K562 (cell line): ENCODE results near the gene EIF1B. TPM values are rescaled to one million over a fixed set of nuclear protein-coding genes. Genes with fewer than 3 reads are reported as not detected.

ENCODE experiments used
- ATF1 ChIP-seq, 2 experiments: fragments of 450-650 bp in 1 of 2; IDR thresholded peaks; 2 replicates each; pipeline ENCODE4 v1.6.1; 2016; ENCODE audit warnings: missing compliant biosample characterization in 1 of 2, missing genetic modification characterization in 1 of 2
- EGR1 ChIP-seq: fragments of 450-650 bp; conservative IDR thresholded peaks from 2 replicates; pipeline ENCODE4 v1.6.1; 2017; ENCODE audit warnings: mild to moderate bottlenecking
- GATA2 ChIP-seq: sonication (generic); formaldehyde crosslinking; IDR thresholded peaks from 2 replicates; pipeline ENCODE4 v1.4.0; 2020; ENCODE audit warnings: mild to moderate bottlenecking, missing genetic modification reagents
- HDAC3 ChIP-seq: fragments of 450-650 bp; IDR thresholded peaks from 2 replicates; pipeline ENCODE4 v1.6.1; 2018; ENCODE audit warnings: borderline replicate concordance, mild to moderate bottlenecking, moderate library complexity; ENCODE audit not compliant: partially characterized antibody
- JUND ChIP-seq, 2 experiments: IDR thresholded peaks; 2 replicates in 1 of 2; 3 replicates in 1 of 2; pipeline ENCODE4 v1.6.1; 2011; ENCODE audit warnings: borderline replicate concordance in 2 of 2, low read depth in 2 of 2, low read length in 2 of 2, improper control_type of control experiment in 1 of 2, missing biosample characterization in 1 of 2, missing genetic modification characterization in 1 of 2, missing genetic modification reagents in 1 of 2
- KDM1A ChIP-seq, 2 experiments: fragments of 450-650 bp; IDR thresholded peaks; 2 replicates each; pipeline ENCODE4 v1.6.1; 2016; ENCODE audit warnings: mild to moderate bottlenecking in 2 of 2
- LARP7 ChIP-seq: fragments of 450-650 bp; IDR thresholded peaks from 2 replicates; pipeline ENCODE4 v1.6.1; 2016
- MAX ChIP-seq: sonication (generic); formaldehyde crosslinking; IDR thresholded peaks from 2 replicates; pipeline ENCODE4 v1.9.0; 2022; ENCODE audit warnings: mild to moderate bottlenecking, missing genetic modification reagents
- MBD1 ChIP-seq: fragments of 250-450 bp; sonication (Bioruptor Pico); IDR thresholded peaks from 2 replicates; pipeline ENCODE4 v1.8.0; 2022; ENCODE audit warnings: inconsistent platforms
- RFX5 ChIP-seq: IDR thresholded peaks from 2 replicates; pipeline ENCODE4 v1.6.1; 2011; ENCODE audit warnings: low read depth, mild to moderate bottlenecking, improper control_type of control experiment, low read length
- SMC3 ChIP-seq: conservative IDR thresholded peaks from 2 replicates; pipeline ENCODE4 v1.6.1; 2011; ENCODE audit warnings: low read depth, low read length, improper control_type of control experiment; ENCODE audit not compliant: insufficient read depth
- SNAPC5 ChIP-seq: fragments of 250-450 bp; sonication (Bioruptor Pico); IDR thresholded peaks from 2 replicates; pipeline ENCODE4 v1.8.0; 2021; ENCODE audit warnings: moderate library complexity, mild to moderate bottlenecking, inconsistent platforms
- VEZF1 ChIP-seq: fragments of 200-800 bp; sonication (Bioruptor generic); IDR thresholded peaks from 2 replicates; pipeline ENCODE4 v1.6.1; 2017; ENCODE audit warnings: missing genetic modification characterization, missing compliant biosample characterization
- ZC3H4 ChIP-seq: sonication (generic); formaldehyde crosslinking; IDR thresholded peaks from 2 replicates; pipeline ENCODE4 v1.9.0; 2021; ENCODE audit warnings: missing genetic modification reagents, borderline replicate concordance
- ZFP30 ChIP-seq: fragments of 250-450 bp; sonication (Bioruptor Pico); IDR thresholded peaks from 2 replicates; pipeline ENCODE4 v1.8.0; 2022; ENCODE audit warnings: moderate library complexity, mild to moderate bottlenecking, inconsistent platforms, borderline replicate concordance
- ZFP91 ChIP-seq: sonication (generic); formaldehyde crosslinking; IDR thresholded peaks from 2 replicates; pipeline ENCODE4 v1.8.0; 2022; ENCODE audit warnings: mild to moderate bottlenecking, missing genetic modification reagents
- ZNF140 ChIP-seq: fragments of 250-450 bp; sonication (Bioruptor Pico); IDR thresholded peaks from 2 replicates; pipeline ENCODE4 v1.8.0; 2021; ENCODE audit warnings: moderate library complexity, mild to moderate bottlenecking, inconsistent platforms
- ZNF23 ChIP-seq: fragments of 250-450 bp; sonication (Bioruptor Pico); IDR thresholded peaks from 2 replicates; pipeline ENCODE4 v1.4.0; 2020; ENCODE audit warnings: mild to moderate bottlenecking
- ZNF277 ChIP-seq: fragments of 250-450 bp; sonication (Bioruptor Pico); IDR thresholded peaks from 2 replicates; pipeline ENCODE4 v1.8.0; 2022; ENCODE audit warnings: inconsistent platforms, mild to moderate bottlenecking, moderate library complexity, borderline replicate concordance
- polyA plus RNA-seq, 8 experiments: library from polyadenylated mRNA; depleted of rRNA in 4 of 8; stranded (reverse) in 5 of 8; unstranded in 3 of 8; fragments of >200 nt; fragmentation: Nextera tagmentation in 2 of 8; fragmentation: Illumina TruSeq in 1 of 8; extraction: Ambion mirVana in 2 of 8; extraction: Trizol in 1 of 8; gene quantifications; 2 replicates each; pipeline versions ENCODE4 v1.2.1 to v1.2.3, GENCODE V29; 2011 to 2014; ENCODE audit warnings: inconsistent platforms in 1 of 8, missing spikeins in 1 of 8
- total RNA-seq, 7 experiments: library from RNA; depleted of rRNA in 6 of 7; stranded (reverse); fragments of >200 nt in 6 of 7; fragmentation: Illumina TruSeq in 2 of 7; extraction: Trizol in 2 of 7; gene quantifications; 2 replicates each; pipeline versions ENCODE4 v1.2.1 to v1.2.3, GENCODE V29; 2011 to 2021; ENCODE audit warnings: low replicate concordance in 1 of 7

EIF1B gene
- total and polyA plus RNA-seq, 9 of the 15 experiments (the other 6 are each of a cell fraction or from before 2014, with no cell fraction given), result 18.1 to 184 (median 78.9) TPM

- TF ChIP-seq JUND (IDR thresholded peaks at IDR 0.05; ENCODE audit: borderline replicate concordance, low read depth, low read length), result peak; percentile 76
- TF ChIP-seq JUND (tag; IDR thresholded peaks at IDR 0.05; ENCODE audit: borderline replicate concordance, low read depth, low read length), result peak; percentile 86
- no peak for TF ChIP-seq ZFP91 (CRISPR knock-in tag)
- no peak for TF ChIP-seq ZC3H4 (CRISPR knock-in tag)
- no peak; the same call in 1 of the 2 replicates for TF ChIP-seq VEZF1 (CRISPR knock-in tag)
- no peak for TF ChIP-seq GATA2
- TF ChIP-seq ZNF23 (CRISPR knock-in tag), result no peak
- no peak for TF ChIP-seq KDM1A (IDR thresholded peaks at IDR 0.05)
- no peak for TF ChIP-seq ZNF277
- no peak for TF ChIP-seq ATF1 (CRISPR knock-in tag; IDR thresholded peaks at IDR 0.05)
- peak; percentile 91 for TF ChIP-seq ATF1 (tag; IDR thresholded peaks at IDR 0.05)
- TF ChIP-seq SNAPC5 (CRISPR knock-in tag), result no peak
- TF ChIP-seq ZFP30 (CRISPR knock-in tag), result no peak
- no peak for TF ChIP-seq EGR1
- TF ChIP-seq ZNF140 (CRISPR knock-in tag), result no peak
- no peak for TF ChIP-seq LARP7
- no peak for TF ChIP-seq RFX5
- TF ChIP-seq HDAC3, result no peak
- TF ChIP-seq MAX, result no peak
- TF ChIP-seq SMC3, result no peak
- no peak for TF ChIP-seq MBD1 (CRISPR knock-in tag)
Observed at GRCh38 chr3:40292637-40293349, 16.7 kb upstream of the EIF1B start (continued).
